ENCODE results near the gene FOXD4L1. TPM values are rescaled to one million over a fixed set of nuclear protein-coding genes. Genes with fewer than 3 reads are reported as not detected.
"Not testable (repeated sequence)": the region's sequence is repeated elsewhere in the genome, so short reads cannot be mapped to it uniquely, and the experiment has no call there.

FOXD4L1 gene
- polyA plus RNA-seq, 3 donors: 0.17 to 0.31 (median 0.19) TPM

DNA sequence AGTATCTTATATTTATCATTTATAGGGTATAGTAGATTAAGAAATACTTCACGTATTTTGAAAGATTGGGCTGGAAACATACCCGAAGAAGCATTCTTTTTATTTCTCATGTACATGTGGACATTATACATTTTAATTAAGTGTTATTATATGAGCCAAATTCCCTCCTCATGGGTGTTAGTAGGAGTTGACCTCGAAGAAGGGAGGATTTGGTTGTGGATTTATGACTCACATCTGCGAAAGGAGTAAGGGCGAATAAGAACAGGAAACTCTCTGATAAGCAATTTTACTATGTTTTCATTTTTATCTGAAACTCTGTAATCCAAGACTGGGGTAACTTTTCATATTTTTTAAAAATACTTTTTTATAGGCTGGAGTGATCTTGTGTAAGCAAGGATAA lies 23.0 kb downstream of the FOXD4L1 start:
- not testable (repeated sequence) for DNase-seq (ENCODE audit: low read depth in 3 of 3, low spot score in 2 of 3)

DNA sequence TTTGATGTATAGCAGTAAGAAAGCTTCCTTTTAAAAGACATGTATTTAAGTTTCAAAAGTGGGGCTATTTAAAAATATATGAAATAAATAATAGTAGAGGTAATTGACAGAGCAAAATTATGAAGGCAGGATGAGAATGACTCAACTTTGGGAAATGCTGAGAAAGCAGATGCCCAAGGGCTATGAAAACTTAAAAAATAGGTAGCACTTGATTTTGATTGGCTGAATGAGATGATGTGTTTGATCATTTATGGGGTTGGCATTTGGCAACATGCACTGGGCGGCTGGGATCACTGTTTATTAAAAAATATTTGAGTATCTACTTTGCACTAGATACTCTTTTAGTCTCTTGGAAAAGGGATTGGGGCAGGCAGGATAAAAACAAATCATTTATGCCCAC lies 26.5 kb downstream of the FOXD4L1 start:
- not testable (repeated sequence) for DNase-seq (ENCODE audit: low read depth in 3 of 3, low spot score in 2 of 3)

GRCh38 chr2:113527350-113528045 lies 29.0 kb downstream of the FOXD4L1 start:
- not testable (repeated sequence) for DNase-seq (ENCODE audit: low read depth in 3 of 3, low spot score in 2 of 3)

DNA sequence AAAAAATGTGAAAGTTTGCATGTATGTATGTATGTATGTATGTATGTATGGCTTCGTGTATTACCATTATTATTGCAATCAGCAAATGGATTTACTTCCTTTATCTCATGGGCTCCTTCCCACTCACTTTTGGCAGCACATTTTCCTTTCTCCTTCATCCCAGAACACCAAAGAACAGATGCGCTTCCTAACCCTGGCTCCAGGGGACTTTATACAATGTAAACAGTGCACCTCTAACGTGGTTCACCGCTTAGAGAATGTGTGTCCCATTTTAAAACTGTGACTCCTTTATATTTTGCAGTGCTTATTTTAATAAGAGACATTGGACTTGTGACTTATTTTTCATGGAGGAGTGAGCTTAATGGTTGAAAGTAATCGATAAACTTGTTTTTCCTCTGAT lies 29.7 kb downstream of the FOXD4L1 start:
- DNase-seq (ENCODE audit: low read depth in 3 of 3, low spot score in 2 of 3): not testable (repeated sequence)

DNA sequence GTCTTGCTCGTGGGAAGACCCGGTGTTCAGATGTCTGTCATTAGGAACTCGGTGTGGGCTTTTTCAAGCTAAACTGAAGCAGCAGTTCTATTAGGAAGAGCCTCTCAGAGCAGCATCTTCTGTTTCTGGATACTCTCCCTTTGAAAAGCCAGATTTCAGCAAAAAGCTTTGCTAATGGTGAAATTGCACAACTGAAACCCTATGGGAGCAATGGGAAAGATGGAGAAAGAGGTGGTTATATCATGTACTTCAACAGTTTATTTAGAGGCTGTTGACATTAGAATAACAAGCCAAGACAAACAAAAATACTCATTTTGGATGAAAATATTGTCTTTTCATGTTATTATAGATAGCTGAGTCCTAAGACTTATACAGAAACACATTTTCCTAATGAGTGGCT lies 30.4 kb downstream of the FOXD4L1 start:
- not testable (repeated sequence) for DNase-seq (ENCODE audit: low read depth in 3 of 3, low spot score in 2 of 3)

- DNase-seq (ENCODE audit: low read depth in 3 of 3, low spot score in 2 of 3): not testable (repeated sequence)
These were observed 34.5 kb downstream of the FOXD4L1 start for GRCh38 chr2:113532991-113533390.

DNA sequence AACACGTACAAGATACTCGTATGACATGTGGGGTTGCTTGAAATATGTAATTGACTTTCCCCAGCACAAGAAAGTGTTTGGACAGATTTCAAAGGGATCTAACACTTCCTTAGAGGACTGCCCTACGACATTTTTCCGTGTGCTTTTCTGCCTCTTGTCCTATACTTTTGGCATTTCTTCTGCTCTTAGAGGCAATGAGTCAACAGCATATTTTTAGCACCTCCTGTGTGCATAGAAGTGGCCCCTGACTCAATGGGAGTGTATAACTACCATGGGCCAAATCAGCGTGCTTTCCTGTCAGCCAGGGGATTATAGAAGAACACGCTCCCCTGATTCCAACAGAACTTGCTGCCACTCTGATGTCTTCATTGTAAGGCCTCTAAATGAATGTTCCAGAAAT lies 38.1 kb downstream of the FOXD4L1 start:
- not testable (repeated sequence) for DNase-seq (ENCODE audit: low read depth in 3 of 3, low spot score in 2 of 3)

GRCh38 chr2:113540834-113541203 lies 42.4 kb downstream of the FOXD4L1 start:
- not testable (repeated sequence) for DNase-seq (ENCODE audit: low read depth in 3 of 3, low spot score in 2 of 3)

DNA sequence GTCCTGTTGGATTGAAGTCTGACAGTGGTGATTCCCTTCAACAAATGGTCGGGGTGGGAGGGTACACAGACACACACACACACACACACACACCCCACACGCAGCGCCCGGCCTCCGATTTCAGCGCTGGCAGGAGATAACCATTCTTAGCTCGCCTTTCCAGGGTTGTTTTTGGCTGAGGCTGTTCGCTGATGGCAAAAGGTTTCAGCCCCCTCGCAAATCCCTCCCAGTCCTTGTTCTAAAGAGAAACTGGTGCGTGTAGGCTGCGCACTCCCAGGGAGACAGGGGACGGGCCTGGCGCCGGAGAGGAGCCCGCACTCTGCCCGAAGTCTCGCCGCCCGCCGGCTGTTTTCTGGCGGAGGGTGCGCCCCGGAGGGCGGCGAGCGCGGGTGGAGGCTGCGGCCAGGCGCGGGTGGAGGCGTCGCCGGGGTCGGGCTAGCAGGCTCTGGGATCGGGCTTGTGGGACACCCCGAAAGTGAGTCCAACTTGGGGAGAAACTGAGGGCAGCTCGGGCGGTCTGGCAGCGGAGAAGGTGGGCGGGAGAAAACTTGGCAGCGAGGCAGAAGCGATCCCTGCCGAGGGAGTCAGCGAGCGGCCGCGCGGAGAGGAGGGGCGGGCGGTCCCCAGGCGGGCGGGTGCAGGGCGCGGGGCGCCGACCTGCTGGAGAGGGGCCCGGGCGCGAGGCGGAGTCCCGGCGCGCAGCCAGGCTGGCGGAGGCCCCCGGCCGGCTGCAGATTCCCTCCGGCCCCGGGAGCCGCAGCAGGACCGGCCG lies 42.9 kb downstream of the FOXD4L1 start:
- DNase-seq (ENCODE audit: low read depth in 3 of 3, low spot score in 2 of 3): not testable (repeated sequence)

GRCh38 chr2:113541976-113542485 lies 43.6 kb downstream of the FOXD4L1 start:
- not testable (repeated sequence) for DNase-seq (ENCODE audit: low read depth in 3 of 3, low spot score in 2 of 3)

- DNase-seq (ENCODE audit: low read depth in 3 of 3, low spot score in 2 of 3): not testable (repeated sequence)
These were observed 44.1 kb downstream of the FOXD4L1 start for GRCh38 chr2:113542529-113542928.

Other genes starting within 250 kb of the FOXD4L1 start
- 100 to 1,000 TPM; 213 to 241 (median 227) TPM for gene PAX8, start 219.7 kb upstream of the FOXD4L1 start, polyA plus RNA-seq (ENCODE audit: insufficient read length in 3 of 3)
- gene ZNG1B, start 61.0 kb upstream of the FOXD4L1 start, polyA plus RNA-seq (ENCODE audit: insufficient read length in 3 of 3): 10 to 100 TPM; 55.0 to 62.5 (median 58.1) TPM
- gene RABL2A, start 128.6 kb downstream of the FOXD4L1 start, polyA plus RNA-seq (ENCODE audit: insufficient read length in 3 of 3): 10 to 100 TPM; 31.8 to 43.1 (median 34.0) TPM